HepG2 (cell line): ENCODE results near the gene URB1.

Experiments used
- ERF ChIP-seq: IDR thresholded peaks from 2 replicates; pipeline ENCODE4 v1.6.1; 2018; ENCODE audit warnings: missing biosample characterization, missing genetic modification reagents
- PPARG ChIP-seq: conservative IDR thresholded peaks from 2 replicates; pipeline ENCODE4 v1.6.1; 2016; ENCODE audit warnings: missing biosample characterization, missing genetic modification reagents
- ZNF232 ChIP-seq: sonication (generic); formaldehyde crosslinking; IDR thresholded peaks from 2 replicates; pipeline ENCODE4 v1.4.0; 2020; ENCODE audit warnings: missing genetic modification reagents, borderline replicate concordance
- TF ChIP-seq, protein P1 (sequence below): sonication (generic); formaldehyde crosslinking; IDR thresholded peaks from 2 replicates; pipeline ENCODE4 v1.5.0; 2020; ENCODE audit warnings: mild to moderate bottlenecking, missing genetic modification reagents, moderate library complexity

DNA sequence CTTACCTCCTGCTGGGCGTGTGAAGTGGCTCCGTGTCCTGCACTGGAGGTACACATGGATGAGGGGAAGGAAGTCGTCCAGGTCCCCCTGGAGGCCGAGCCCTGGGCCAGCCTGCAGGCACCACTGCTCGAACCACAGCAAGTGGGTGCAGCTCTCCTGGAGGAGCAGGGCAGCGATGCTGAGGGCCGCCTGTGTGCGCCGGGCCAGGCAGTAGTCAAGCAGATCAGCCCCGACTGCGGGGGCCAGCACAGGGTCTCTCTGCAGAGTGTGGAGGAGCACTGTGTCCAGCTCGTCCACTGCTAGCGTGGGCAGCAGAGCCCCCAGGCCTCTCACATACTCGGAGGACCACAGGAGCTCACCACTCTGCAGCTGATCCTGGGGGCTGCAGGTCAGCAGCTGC, 45.9 kb downstream of the URB1 start:
- TF ChIP-seq ZNF232 (CRISPR knock-in tag) (no peak), ERF (CRISPR knock-in tag) (no peak), PPARG (no peak)
- TF ChIP-seq, protein P1, sequence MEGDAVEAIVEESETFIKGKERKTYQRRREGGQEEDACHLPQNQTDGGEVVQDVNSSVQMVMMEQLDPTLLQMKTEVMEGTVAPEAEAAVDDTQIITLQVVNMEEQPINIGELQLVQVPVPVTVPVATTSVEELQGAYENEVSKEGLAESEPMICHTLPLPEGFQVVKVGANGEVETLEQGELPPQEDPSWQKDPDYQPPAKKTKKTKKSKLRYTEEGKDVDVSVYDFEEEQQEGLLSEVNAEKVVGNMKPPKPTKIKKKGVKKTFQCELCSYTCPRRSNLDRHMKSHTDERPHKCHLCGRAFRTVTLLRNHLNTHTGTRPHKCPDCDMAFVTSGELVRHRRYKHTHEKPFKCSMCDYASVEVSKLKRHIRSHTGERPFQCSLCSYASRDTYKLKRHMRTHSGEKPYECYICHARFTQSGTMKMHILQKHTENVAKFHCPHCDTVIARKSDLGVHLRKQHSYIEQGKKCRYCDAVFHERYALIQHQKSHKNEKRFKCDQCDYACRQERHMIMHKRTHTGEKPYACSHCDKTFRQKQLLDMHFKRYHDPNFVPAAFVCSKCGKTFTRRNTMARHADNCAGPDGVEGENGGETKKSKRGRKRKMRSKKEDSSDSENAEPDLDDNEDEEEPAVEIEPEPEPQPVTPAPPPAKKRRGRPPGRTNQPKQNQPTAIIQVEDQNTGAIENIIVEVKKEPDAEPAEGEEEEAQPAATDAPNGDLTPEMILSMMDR (CRISPR knock-in tag): no peak
